Measurements from ENCODE around the gene UTP18. TPM values are rescaled to one million over a fixed set of nuclear protein-coding genes. Genes with fewer than 3 reads are reported as not detected.

UTP18 gene
- total and polyA plus RNA-seq, 2 of the 13 experiments (the other 11 are each of a cell fraction or from before 2014, with no cell fraction given) = 35.2 to 104 TPM

DNA sequence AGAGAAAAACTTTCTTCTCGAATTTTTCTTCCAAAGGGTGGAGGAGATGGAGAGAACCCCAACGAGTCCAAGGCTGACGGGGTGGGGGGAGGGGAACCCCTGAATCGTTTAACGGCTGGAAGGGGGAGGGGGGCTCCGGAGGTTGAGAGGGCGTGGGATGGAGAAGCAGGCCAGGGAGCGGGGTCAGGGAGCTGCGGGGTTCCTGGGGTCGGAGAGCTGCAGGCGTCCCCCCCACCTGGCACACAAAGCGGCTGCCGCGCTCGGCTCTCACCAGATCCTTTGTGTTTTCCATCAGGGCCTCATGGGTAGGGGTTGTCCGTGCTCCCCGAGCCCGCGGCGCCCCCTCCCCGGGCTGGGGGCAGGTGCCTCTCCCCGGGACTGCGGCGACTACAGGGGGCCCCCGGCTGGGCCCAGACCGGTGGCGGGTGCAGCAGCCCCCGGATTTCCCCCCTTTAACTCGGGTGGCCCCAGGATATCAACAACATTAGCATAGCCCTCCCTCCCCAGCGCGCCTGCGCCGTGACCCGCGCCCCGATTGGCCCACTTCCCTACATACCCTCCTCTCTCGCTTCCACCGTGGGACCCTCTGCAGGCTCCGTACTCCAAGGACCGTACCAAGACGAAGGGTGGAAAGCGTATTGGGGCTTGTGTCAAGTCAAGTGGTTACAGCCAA, 646 bp upstream of the UTP18 start, which contains the start of gene MBTD1 (continued):
- TF ChIP-seq ZNF510 (CRISPR knock-in tag; IDR thresholded peaks at IDR 0.05; ENCODE audit: low read depth) (no peak), DMAP1 (CRISPR knock-in tag; IDR thresholded peaks at IDR 0.05) (no peak), TFDP1 (CRISPR knock-in tag; IDR thresholded peaks at IDR 0.05; ENCODE audit: borderline replicate concordance) (no peak), MTERF4 (CRISPR knock-in tag; IDR thresholded peaks at IDR 0.05) (no peak), ZNF329 (CRISPR knock-in tag; IDR thresholded peaks at IDR 0.05; ENCODE audit: low read depth) (no peak), ZFP82 (CRISPR knock-in tag; IDR thresholded peaks at IDR 0.05; ENCODE audit: borderline replicate concordance) (no peak), NPAS2 (CRISPR knock-in tag; IDR thresholded peaks at IDR 0.05; ENCODE audit: borderline replicate concordance) (no peak), ZNF3 (CRISPR knock-in tag; IDR thresholded peaks at IDR 0.05) (no peak), ZNF224 (CRISPR knock-in tag; IDR thresholded peaks at IDR 0.05) (no peak; the same call in 1 of the 2 replicates), LRRFIP1 (CRISPR knock-in tag; conservative IDR thresholded peaks at IDR 0.05) (no peak), ZNF282 (IDR thresholded peaks at IDR 0.05; ENCODE audit: partially characterized antibody) (no peak)
- TF ChIP-seq, protein P1, sequence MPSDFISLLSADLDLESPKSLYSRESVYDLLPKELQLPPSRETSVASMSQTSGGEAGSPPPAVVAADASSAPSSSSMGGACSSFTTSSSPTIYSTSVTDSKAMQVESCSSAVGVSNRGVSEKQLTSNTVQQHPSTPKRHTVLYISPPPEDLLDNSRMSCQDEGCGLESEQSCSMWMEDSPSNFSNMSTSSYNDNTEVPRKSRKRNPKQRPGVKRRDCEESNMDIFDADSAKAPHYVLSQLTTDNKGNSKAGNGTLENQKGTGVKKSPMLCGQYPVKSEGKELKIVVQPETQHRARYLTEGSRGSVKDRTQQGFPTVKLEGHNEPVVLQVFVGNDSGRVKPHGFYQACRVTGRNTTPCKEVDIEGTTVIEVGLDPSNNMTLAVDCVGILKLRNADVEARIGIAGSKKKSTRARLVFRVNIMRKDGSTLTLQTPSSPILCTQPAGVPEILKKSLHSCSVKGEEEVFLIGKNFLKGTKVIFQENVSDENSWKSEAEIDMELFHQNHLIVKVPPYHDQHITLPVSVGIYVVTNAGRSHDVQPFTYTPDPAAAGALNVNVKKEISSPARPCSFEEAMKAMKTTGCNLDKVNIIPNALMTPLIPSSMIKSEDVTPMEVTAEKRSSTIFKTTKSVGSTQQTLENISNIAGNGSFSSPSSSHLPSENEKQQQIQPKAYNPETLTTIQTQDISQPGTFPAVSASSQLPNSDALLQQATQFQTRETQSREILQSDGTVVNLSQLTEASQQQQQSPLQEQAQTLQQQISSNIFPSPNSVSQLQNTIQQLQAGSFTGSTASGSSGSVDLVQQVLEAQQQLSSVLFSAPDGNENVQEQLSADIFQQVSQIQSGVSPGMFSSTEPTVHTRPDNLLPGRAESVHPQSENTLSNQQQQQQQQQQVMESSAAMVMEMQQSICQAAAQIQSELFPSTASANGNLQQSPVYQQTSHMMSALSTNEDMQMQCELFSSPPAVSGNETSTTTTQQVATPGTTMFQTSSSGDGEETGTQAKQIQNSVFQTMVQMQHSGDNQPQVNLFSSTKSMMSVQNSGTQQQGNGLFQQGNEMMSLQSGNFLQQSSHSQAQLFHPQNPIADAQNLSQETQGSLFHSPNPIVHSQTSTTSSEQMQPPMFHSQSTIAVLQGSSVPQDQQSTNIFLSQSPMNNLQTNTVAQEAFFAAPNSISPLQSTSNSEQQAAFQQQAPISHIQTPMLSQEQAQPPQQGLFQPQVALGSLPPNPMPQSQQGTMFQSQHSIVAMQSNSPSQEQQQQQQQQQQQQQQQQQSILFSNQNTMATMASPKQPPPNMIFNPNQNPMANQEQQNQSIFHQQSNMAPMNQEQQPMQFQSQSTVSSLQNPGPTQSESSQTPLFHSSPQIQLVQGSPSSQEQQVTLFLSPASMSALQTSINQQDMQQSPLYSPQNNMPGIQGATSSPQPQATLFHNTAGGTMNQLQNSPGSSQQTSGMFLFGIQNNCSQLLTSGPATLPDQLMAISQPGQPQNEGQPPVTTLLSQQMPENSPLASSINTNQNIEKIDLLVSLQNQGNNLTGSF (CRISPR knock-in tag; IDR thresholded peaks at IDR 0.05) = no peak
- TF ChIP-seq, protein P2, sequence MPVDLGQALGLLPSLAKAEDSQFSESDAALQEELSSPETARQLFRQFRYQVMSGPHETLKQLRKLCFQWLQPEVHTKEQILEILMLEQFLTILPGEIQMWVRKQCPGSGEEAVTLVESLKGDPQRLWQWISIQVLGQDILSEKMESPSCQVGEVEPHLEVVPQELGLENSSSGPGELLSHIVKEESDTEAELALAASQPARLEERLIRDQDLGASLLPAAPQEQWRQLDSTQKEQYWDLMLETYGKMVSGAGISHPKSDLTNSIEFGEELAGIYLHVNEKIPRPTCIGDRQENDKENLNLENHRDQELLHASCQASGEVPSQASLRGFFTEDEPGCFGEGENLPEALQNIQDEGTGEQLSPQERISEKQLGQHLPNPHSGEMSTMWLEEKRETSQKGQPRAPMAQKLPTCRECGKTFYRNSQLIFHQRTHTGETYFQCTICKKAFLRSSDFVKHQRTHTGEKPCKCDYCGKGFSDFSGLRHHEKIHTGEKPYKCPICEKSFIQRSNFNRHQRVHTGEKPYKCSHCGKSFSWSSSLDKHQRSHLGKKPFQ (CRISPR knock-in tag; IDR thresholded peaks at IDR 0.05; ENCODE audit: insufficient replicate concordance) = no peak
- TF ChIP-seq, protein P3, sequence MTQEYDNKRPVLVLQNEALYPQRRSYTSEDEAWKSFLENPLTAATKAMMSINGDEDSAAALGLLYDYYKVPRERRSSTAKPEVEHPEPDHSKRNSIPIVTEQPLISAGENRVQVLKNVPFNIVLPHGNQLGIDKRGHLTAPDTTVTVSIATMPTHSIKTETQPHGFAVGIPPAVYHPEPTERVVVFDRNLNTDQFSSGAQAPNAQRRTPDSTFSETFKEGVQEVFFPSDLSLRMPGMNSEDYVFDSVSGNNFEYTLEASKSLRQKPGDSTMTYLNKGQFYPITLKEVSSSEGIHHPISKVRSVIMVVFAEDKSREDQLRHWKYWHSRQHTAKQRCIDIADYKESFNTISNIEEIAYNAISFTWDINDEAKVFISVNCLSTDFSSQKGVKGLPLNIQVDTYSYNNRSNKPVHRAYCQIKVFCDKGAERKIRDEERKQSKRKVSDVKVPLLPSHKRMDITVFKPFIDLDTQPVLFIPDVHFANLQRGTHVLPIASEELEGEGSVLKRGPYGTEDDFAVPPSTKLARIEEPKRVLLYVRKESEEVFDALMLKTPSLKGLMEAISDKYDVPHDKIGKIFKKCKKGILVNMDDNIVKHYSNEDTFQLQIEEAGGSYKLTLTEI (CRISPR knock-in tag; conservative IDR thresholded peaks at IDR 0.05) = no peak

Measured in HepG2 (cell line).